ENCODE results near the gene AKR1C2.
"Not testable (repeated sequence)": the region's sequence is repeated elsewhere in the genome, so short reads cannot be mapped to it uniquely, and the experiment has no call there.

DNA sequence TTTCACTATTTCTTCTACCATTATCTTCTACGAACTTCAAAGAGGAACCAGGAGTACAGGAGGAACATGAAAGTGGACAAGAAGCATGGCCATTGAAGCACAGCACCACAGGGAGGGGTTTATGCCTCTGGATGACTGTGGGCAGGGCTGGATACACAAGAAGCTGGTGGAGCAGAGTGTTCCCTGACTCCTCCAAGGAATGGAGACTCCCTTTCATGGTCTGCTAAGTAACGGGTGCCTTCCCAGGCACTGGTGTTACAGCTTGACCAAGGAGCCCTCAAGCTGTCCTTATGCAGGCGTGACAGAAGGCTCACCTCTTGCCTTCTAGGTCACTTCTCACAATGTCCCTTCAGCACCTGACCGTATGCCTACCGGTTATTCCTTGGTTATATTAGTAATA, 43.4 kb upstream of the AKR1C2 start:
- not testable (repeated sequence) for TF ChIP-seq PBX3 (IDR thresholded peaks at IDR 0.05; ENCODE audit: insufficient replicate concordance, low read depth, low read length); ZNF274 (IDR thresholded peaks at IDR 0.05; ENCODE audit: insufficient read depth, insufficient read length); CBX3 (IDR thresholded peaks at IDR 0.05; ENCODE audit: borderline replicate concordance, low read depth); EZH2 (IDR thresholded peaks at IDR 0.05; ENCODE audit: borderline replicate concordance, control insufficient read depth, low read depth, low read length); NKRF (conservative IDR thresholded peaks at IDR 0.05)
- TF ChIP-seq, protein P1, sequence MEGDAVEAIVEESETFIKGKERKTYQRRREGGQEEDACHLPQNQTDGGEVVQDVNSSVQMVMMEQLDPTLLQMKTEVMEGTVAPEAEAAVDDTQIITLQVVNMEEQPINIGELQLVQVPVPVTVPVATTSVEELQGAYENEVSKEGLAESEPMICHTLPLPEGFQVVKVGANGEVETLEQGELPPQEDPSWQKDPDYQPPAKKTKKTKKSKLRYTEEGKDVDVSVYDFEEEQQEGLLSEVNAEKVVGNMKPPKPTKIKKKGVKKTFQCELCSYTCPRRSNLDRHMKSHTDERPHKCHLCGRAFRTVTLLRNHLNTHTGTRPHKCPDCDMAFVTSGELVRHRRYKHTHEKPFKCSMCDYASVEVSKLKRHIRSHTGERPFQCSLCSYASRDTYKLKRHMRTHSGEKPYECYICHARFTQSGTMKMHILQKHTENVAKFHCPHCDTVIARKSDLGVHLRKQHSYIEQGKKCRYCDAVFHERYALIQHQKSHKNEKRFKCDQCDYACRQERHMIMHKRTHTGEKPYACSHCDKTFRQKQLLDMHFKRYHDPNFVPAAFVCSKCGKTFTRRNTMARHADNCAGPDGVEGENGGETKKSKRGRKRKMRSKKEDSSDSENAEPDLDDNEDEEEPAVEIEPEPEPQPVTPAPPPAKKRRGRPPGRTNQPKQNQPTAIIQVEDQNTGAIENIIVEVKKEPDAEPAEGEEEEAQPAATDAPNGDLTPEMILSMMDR (IDR thresholded peaks at IDR 0.05 in 2 of 3, conservative IDR thresholded peaks at IDR 0.05 in 1 of 3; ENCODE audit: control insufficient read depth in 2 of 3, extremely low read depth in 1 of 3, insufficient read depth in 1 of 3, low read depth in 3 of 3, low read length in 3 of 3) = not testable (repeated sequence)

Measured in GM12878 (cell line).